Thyroid gland (tissue), 4 donors: ENCODE measurements around the gene HMOX1. TPM values are rescaled to one million over a fixed set of nuclear protein-coding genes. Genes with fewer than 3 reads are reported as not detected.
"Not testable (repeated sequence)": the region's sequence is repeated elsewhere in the genome, so short reads cannot be mapped to it uniquely, and the experiment has no call there.

ENCODE experiments used
- DNase-seq, 2 donors: peaks; one replicate each; pipeline ENCODE4 v3.0.0-alpha.2; 2019
- H3K27ac ChIP-seq, 3 donors: fragments of 200-600 bp; sonication (generic); 1 replicate in 2 of 3; 2 replicates in 1 of 3; pipeline ENCODE4 v1.5.1; 2016 to 2019; ENCODE audit warnings: mild to moderate bottlenecking in 1 of 3, moderate library complexity in 1 of 3
- H3K27me3 ChIP-seq: fragments of 200-600 bp; sonication (generic); one replicate; pipeline ENCODE4 v1.5.1; 2019
- H3K36me3 ChIP-seq, 2 donors: fragments of 200-600 bp; sonication (generic); one replicate each; pipeline ENCODE4 v1.5.1; 2016 to 2019
- H3K4me1 ChIP-seq, 2 donors: fragments of 200-600 bp; sonication (generic); one replicate each; pipeline ENCODE4 v1.5.1; 2017 to 2019
- H3K4me3 ChIP-seq, 3 donors: fragments of 200-600 bp; sonication (generic); replicated peaks in 1 of 3; 1 replicate in 2 of 3; 2 replicates in 1 of 3; pipeline ENCODE4 v1.5.1; 2016; ENCODE audit warnings: mild to moderate bottlenecking in 1 of 3
- H3K9me3 ChIP-seq: fragments of 200-600 bp; sonication (generic); one replicate; pipeline ENCODE4 v1.5.1; 2017
- CTCF ChIP-seq, 6 experiments: fragments of 200-600 bp in 3 of 6; fragments of 450-650 bp in 3 of 6; sonication (generic) in 3 of 6; IDR thresholded peaks; one replicate each; pipeline ENCODE4 v1.5.1; 2016 to 2019; ENCODE audit warnings: antibody characterized with exemption in 6 of 6, mild to moderate bottlenecking in 2 of 6, inconsistent platforms in 1 of 6, moderate library complexity in 1 of 6
- POLR2A ChIP-seq, 2 donors: fragments of 450-650 bp; IDR thresholded peaks; one replicate each; pipeline ENCODE4 v1.6.1; 2017; ENCODE audit warnings: antibody characterized with exemption in 2 of 2, mild to moderate bottlenecking in 2 of 2, moderate library complexity in 1 of 2
- WGBS, 2 donors: methylation state at CpG; one replicate each; pipeline ENCODE4 v1.1.5; 2017; 5-methylcytosine and 5-hydroxymethylcytosine counted together
- intact Hi-C: fragments of 100-400 bp; cut with DNase I; formaldehyde crosslinking; loops from one replicate; pipeline ENCODE4 v1.15.1; 2023
- total RNA-seq, 4 donors: library from RNA; depleted of rRNA; stranded (reverse); fragments of >200 nt; gene quantifications; one replicate each; pipeline ENCODE4 v1.2.3, GENCODE V29; 2016

Gene HMOX1
- total RNA-seq, 4 donors from 2014 or later, result 5.2 to 13.0 (median 6.9) TPM

GRCh38 chr22:35393116-35394010 lies 12.5 kb downstream of the HMOX1 start:
- H3K4me3 ChIP-seq, result no peak overlapping the region
- H3K27ac ChIP-seq, result peak overlapping the region; percentile 56 to 76 (median 69)

GRCh38 chr22:35394011-35394312 lies 13.1 kb downstream of the HMOX1 start:
- peak; percentile 77 to 84 for DNase-seq
- Histone ChIP-seq H3K4me1 (peaks cover 10 to 30% of the 10 kb centered on the region in 2 donors), H3K36me3 (no peaks in the 10 kb centered on the region), H3K27ac (peak overlapping the region; percentile 56 to 76 (median 69)), H3K4me3 (no peak overlapping the region), H3K9me3 (no peaks in the 10 kb centered on the region), H3K27me3 (no peaks in the 10 kb centered on the region)
- WGBS, 2 donors, result 16 to 21% methylated on average over 4 of the region's 4 CpGs
- TF ChIP-seq CTCF (IDR thresholded peaks at IDR 0.05) (no peak), POLR2A (IDR thresholded peaks at IDR 0.05) (no peak)
- intact Hi-C loops, result no loop called here

More at GRCh38 chr22:35393116-35394010, 12.5 kb downstream of the HMOX1 start:
- TF ChIP-seq POLR2A (IDR thresholded peaks at IDR 0.05), result no peak
- no peak for TF ChIP-seq CTCF (IDR thresholded peaks at IDR 0.05)
- Histone ChIP-seq H3K4me1 (peaks cover 10 to 30% of the 10 kb centered on the region in 2 donors), H3K27me3 (no peaks in the 10 kb centered on the region), H3K9me3 (no peaks in the 10 kb centered on the region), H3K36me3 (no peaks in the 10 kb centered on the region)
- 69 to 71% methylated on average over 16 of the region's 16 CpGs for WGBS, 2 donors
- DNase-seq, result peak in 1 of 2 donors; percentile 23
- intact Hi-C loops, result no loop called here

GRCh38 chr22:35394810-35395563 lies 14.1 kb downstream of the HMOX1 start:
- H3K36me3 ChIP-seq, result no peaks in the 10 kb centered on the region
- WGBS, 2 donors, result 85 to 94% methylated on average over 5 of the region's 5 CpGs
- TF ChIP-seq CTCF (IDR thresholded peaks at IDR 0.05) (no peak), POLR2A (IDR thresholded peaks at IDR 0.05) (no peak)
- peaks cover 10 to 34% of the 10 kb centered on the region in 2 donors for H3K4me1 ChIP-seq
- no peaks in the 10 kb centered on the region for H3K27me3 ChIP-seq
- no peak overlapping the region for H3K4me3 ChIP-seq
- no peaks in the 10 kb centered on the region for H3K9me3 ChIP-seq
- peak overlapping the region; percentile 56 to 76 (median 69) for H3K27ac ChIP-seq
- intact Hi-C loops, result no loop called here
- DNase-seq, result no peak

GRCh38 chr22:35396622-35397021 lies 15.7 kb downstream of the HMOX1 start:
- H3K27ac ChIP-seq, H3K9me3 ChIP-seq, DNase-seq, H3K36me3 ChIP-seq, intact Hi-C loops, H3K4me3 ChIP-seq, H3K27me3 ChIP-seq: not testable (repeated sequence)
- H3K4me1 ChIP-seq, result peaks cover 20 to 42% of the 10 kb centered on the region in 2 donors
- 69 to 73% methylated on average over 6 of the region's 6 CpGs for WGBS, 2 donors

- 81 to 87% methylated on average over 13 of the region's 13 CpGs for WGBS, 2 donors
- Histone ChIP-seq H3K4me1 (peaks cover 20 to 41% of the 10 kb centered on the region in 2 donors), H3K27ac (peak overlapping the region in 1 of 3 donors; percentile 27), H3K27me3 (no peaks in the 10 kb centered on the region), H3K4me3 (no peak overlapping the region), H3K36me3 (no peaks in the 10 kb centered on the region), H3K9me3 (no peaks in the 10 kb centered on the region)
- no peak for DNase-seq
- intact Hi-C loops, result no loop called here
- no peak for TF ChIP-seq POLR2A (IDR thresholded peaks at IDR 0.05)
- no peak for TF ChIP-seq CTCF (IDR thresholded peaks at IDR 0.05)
These were observed 16.4 kb downstream of the HMOX1 start for GRCh38 chr22:35397095-35397904.
